ENCODE data around the gene ZNF770.
"Not testable (repeated sequence)": the region's sequence is repeated elsewhere in the genome, so short reads cannot be mapped to it uniquely, and the experiment has no call there.

Gene ZNF770

GRCh38 chr15:34941831-34942230 lies 46.3 kb downstream of the ZNF770 start:
- no peak overlapping the region for H3K27ac ChIP-seq (ENCODE audit: low read depth, low read length, severe bottlenecking)
- peaks cover 61% of the 10 kb centered on the region for H3K36me3 ChIP-seq (ENCODE audit: control insufficient read depth, insufficient read depth, low read length)
- H3K4me3 ChIP-seq (ENCODE audit: extremely low read depth, insufficient read depth, low read length, poor library complexity, severe bottlenecking) = no peak overlapping the region
- H3K9me3 ChIP-seq (ENCODE audit: control insufficient read depth, low read length) = no peaks in the 10 kb centered on the region
- no CpG with 5 or more reads among the region's 3 CpGs for WGBS, 2 experiments (ENCODE audit: insufficient coverage in 2 of 2)
- no peaks in the 10 kb centered on the region for H3K4me1 ChIP-seq (ENCODE audit: control insufficient read depth, insufficient read depth, low read length, poor library complexity, severe bottlenecking)

GRCh38 chr15:34941185-34941698 lies 46.8 kb downstream of the ZNF770 start:
- Histone ChIP-seq H3K4me1 (ENCODE audit: control insufficient read depth, insufficient read depth, low read length, poor library complexity, severe bottlenecking) (no peaks in the 10 kb centered on the region), H3K4me3 (ENCODE audit: extremely low read depth, insufficient read depth, low read length, poor library complexity, severe bottlenecking) (no peak overlapping the region), H3K27ac (ENCODE audit: low read depth, low read length, severe bottlenecking) (no peak overlapping the region), H3K36me3 (ENCODE audit: control insufficient read depth, insufficient read depth, low read length) (peaks cover 67% of the 10 kb centered on the region), H3K9me3 (ENCODE audit: control insufficient read depth, low read length) (no peaks in the 10 kb centered on the region)
- 100% methylated on average over 1 of the region's 2 CpGs; no CpG with 5 or more reads in 1 of the 2 experiments for WGBS, 2 experiments (ENCODE audit: insufficient coverage in 2 of 2)

- Histone ChIP-seq H3K36me3 (ENCODE audit: control insufficient read depth, insufficient read depth, low read length) (peaks cover 69% of the 10 kb centered on the region), H3K27ac (ENCODE audit: low read depth, low read length, severe bottlenecking) (no peak overlapping the region), H3K9me3 (ENCODE audit: control insufficient read depth, low read length) (peaks cover 4% of the 10 kb centered on the region), H3K4me1 (ENCODE audit: control insufficient read depth, insufficient read depth, low read length, poor library complexity, severe bottlenecking) (no peaks in the 10 kb centered on the region), H3K4me3 (ENCODE audit: extremely low read depth, insufficient read depth, low read length, poor library complexity, severe bottlenecking) (no peak overlapping the region)
- 94 to 100% methylated on average over 1 to 2 of the region's 3 CpGs for WGBS, 2 experiments (ENCODE audit: insufficient coverage in 2 of 2)
Measured at GRCh38 chr15:34933432-34933975, 54.6 kb downstream of the ZNF770 start.

GRCh38 chr15:34928349-34928748 lies 59.7 kb downstream of the ZNF770 start:
- WGBS, 2 experiments (ENCODE audit: insufficient coverage in 2 of 2) = 97 to 100% methylated on average over 2 to 5 of the region's 6 CpGs
- H3K36me3 ChIP-seq (ENCODE audit: control insufficient read depth, insufficient read depth, low read length) = peaks cover 69% of the 10 kb centered on the region
- not testable (repeated sequence) for H3K4me1 ChIP-seq (ENCODE audit: control insufficient read depth, insufficient read depth, low read length, poor library complexity, severe bottlenecking)

More at GRCh38 chr15:34928349-34928748, 59.7 kb downstream of the ZNF770 start:
- not testable (repeated sequence) for H3K4me3 ChIP-seq (ENCODE audit: extremely low read depth, insufficient read depth, low read length, poor library complexity, severe bottlenecking); H3K27ac ChIP-seq (ENCODE audit: low read depth, low read length, severe bottlenecking); H3K9me3 ChIP-seq (ENCODE audit: control insufficient read depth, low read length)
